ENCODE measurements around the gene ZFAND5.

The ZFAND5 gene

GRCh38 chr9:72382405-72382804, 17.4 kb upstream of the ZFAND5 start:
- no peak for TF ChIP-seq CTCF (IDR thresholded peaks at IDR 0.05)

- no peak for TF ChIP-seq CTCF (IDR thresholded peaks at IDR 0.05)
Measured at GRCh38 chr9:72377041-72377440, 12.0 kb upstream of the ZFAND5 start.

GRCh38 chr9:72371151-72371550, 6.1 kb upstream of the ZFAND5 start:
- TF ChIP-seq CTCF (IDR thresholded peaks at IDR 0.05) = no peak

- peak; percentile 13; the same call in 1 of the 2 replicates for TF ChIP-seq CTCF (IDR thresholded peaks at IDR 0.05)
Measured at GRCh38 chr9:72365525-72366256, 683 bp upstream of the ZFAND5 start.

GRCh38 chr9:72363908-72364678, 915 bp downstream of the ZFAND5 start:
- no peak for TF ChIP-seq CTCF (IDR thresholded peaks at IDR 0.05)

- no peak for TF ChIP-seq CTCF (IDR thresholded peaks at IDR 0.05)
Measured at GRCh38 chr9:72363236-72363635, 1.8 kb downstream of the ZFAND5 start.

GRCh38 chr9:72362680-72363139, 2.3 kb downstream of the ZFAND5 start:
- no peak for TF ChIP-seq CTCF (IDR thresholded peaks at IDR 0.05)

Measured in LNCAP (cell line).